HK-2 (cell line): ENCODE results near the gene MRPL2.
"Not testable (repeated sequence)": the region's sequence is repeated elsewhere in the genome, so short reads cannot be mapped to it uniquely, and the experiment has no call there.

Source experiments
- DNase-seq: peaks from one replicate; pipeline ENCODE4 v3.0.0-alpha.2; 2018; ENCODE audit not compliant: unreplicated experiment

MRPL2 gene

GRCh38 chr6:43053545-43054205, 5.6 kb downstream of the MRPL2 start, which contains the start of gene CUL7:
CUL7 (minus strand) TSS chr6:43053851; CDS start chr6:43052788, 1,063 bp downstream.
- DNase-seq = peak; percentile 95

GRCh38 chr6:43052842-43053544, 6.2 kb downstream of the MRPL2 start:
- peak; percentile 53 for DNase-seq

GRCh38 chr6:43052225-43052841, 6.9 kb downstream of the MRPL2 start:
- no peak for DNase-seq

GRCh38 chr6:43050981-43051380, 8.3 kb downstream of the MRPL2 start:
- DNase-seq = no peak

GRCh38 chr6:43047998-43048397, 11.2 kb downstream of the MRPL2 start:
- DNase-seq = no peak

- no peak for DNase-seq
Observed at GRCh38 chr6:43045371-43045930, 13.8 kb downstream of the MRPL2 start.

- no peak for DNase-seq
Observed at GRCh38 chr6:43043310-43043709, 15.9 kb downstream of the MRPL2 start.

GRCh38 chr6:43041475-43041874, 17.8 kb downstream of the MRPL2 start:
- DNase-seq = not testable (repeated sequence)

- no peak for DNase-seq
Observed at GRCh38 chr6:43040542-43041257, 18.5 kb downstream of the MRPL2 start.

- DNase-seq = no peak
Observed at GRCh38 chr6:43038727-43039126, 20.5 kb downstream of the MRPL2 start.

- DNase-seq = no peak
Observed at GRCh38 chr6:43037706-43038105, 21.5 kb downstream of the MRPL2 start.

GRCh38 chr6:43037197-43037596, 22.0 kb downstream of the MRPL2 start:
- no peak for DNase-seq

GRCh38 chr6:43036712-43037111, 22.5 kb downstream of the MRPL2 start:
- DNase-seq = no peak

- no peak for DNase-seq
Observed at GRCh38 chr6:43035495-43036194, 23.6 kb downstream of the MRPL2 start.

GRCh38 chr6:43034190-43034525, 25.1 kb downstream of the MRPL2 start:
- DNase-seq = no peak

GRCh38 chr6:43033496-43034189, 25.6 kb downstream of the MRPL2 start:
- DNase-seq = no peak

- no peak for DNase-seq
Observed at GRCh38 chr6:43032326-43032725, 26.9 kb downstream of the MRPL2 start.

- no peak for DNase-seq
Observed at GRCh38 chr6:43029120-43029519, 30.1 kb downstream of the MRPL2 start.

- DNase-seq = no peak
Observed at GRCh38 chr6:43026365-43026764, 32.9 kb downstream of the MRPL2 start.

GRCh38 chr6:43024436-43024835, 34.8 kb downstream of the MRPL2 start:
- DNase-seq = no peak
